B cell (primary cell): ENCODE data around the gene HDHD2. TPM values are rescaled to one million over a fixed set of nuclear protein-coding genes. Genes with fewer than 3 reads are reported as not detected.

Experiments used
- ATAC-seq: fragments of 200-7000 bp; cut with Tn5 transposase; one replicate; pipeline ENCODE4 v1.10.0; 2021; ENCODE audit warnings: low read depth, mild to moderate bottlenecking, moderate number of reproducible peaks, moderate library complexity
- CTCF ChIA-PET: fragments of 350-600 bp; sonication (Branson Sonifier 250); formaldehyde crosslinking; loops from one replicate; lab custom pipeline; 2021; ENCODE audit warnings: antibody characterized with exemption, inconsistent platforms; lab: Charles Lee
- POLR2A ChIA-PET: fragments of 350-600 bp; sonication (Branson Sonifier 250); formaldehyde crosslinking; loops from one replicate; lab custom pipeline; 2021; ENCODE audit warnings: antibody characterized with exemption; lab: Charles Lee
- DNase-seq: peaks from one replicate; pipeline ENCODE4 v3.0.0; 2013
- H2AFZ ChIP-seq: 2 replicates; pipeline ENCODE4 v1.6.1; 2012; ENCODE audit warnings: mild to moderate bottlenecking, low read depth, low read length; ENCODE audit not compliant: insufficient read depth, poor library complexity, severe bottlenecking
- H3K27ac ChIP-seq, 2 donors: 1 replicate in 1 of 2; 2 replicates in 1 of 2; pipeline ENCODE4 v1.5.1; 2012 to 2013; ENCODE audit warnings: low read length in 2 of 2, mild to moderate bottlenecking in 2 of 2, moderate library complexity in 1 of 2
- H3K27me3 ChIP-seq, 4 experiments: fragments of 200-600 bp in 1 of 4; sonication (generic) in 1 of 4; replicated peaks in 1 of 4; 1 replicate in 2 of 4; 2 replicates in 2 of 4; pipeline versions ENCODE4 v1.6.1 to v1.7.0; 2013 to 2016; ENCODE audit warnings: low read length in 3 of 4, mild to moderate bottlenecking in 2 of 4, mixed read lengths in 1 of 4, moderate library complexity in 1 of 4; ENCODE audit not compliant: insufficient read depth in 4 of 4, control insufficient read depth in 3 of 4; ENCODE audit errors: control extremely low read depth in 1 of 4
- H3K36me3 ChIP-seq, 2 experiments: replicated peaks in 1 of 2; 1 replicate in 1 of 2; 2 replicates in 1 of 2; pipeline versions ENCODE4 v1.6.1 to v1.7.1; 2013; ENCODE audit warnings: low read length in 1 of 2; ENCODE audit not compliant: insufficient read depth in 2 of 2, control insufficient read depth in 1 of 2; ENCODE audit errors: control extremely low read depth in 1 of 2, extremely low read depth in 1 of 2
- H3K4me1 ChIP-seq, 2 donors: fragments of 200-600 bp in 1 of 2; sonication (generic) in 1 of 2; 1 replicate in 1 of 2; 2 replicates in 1 of 2; pipeline versions ENCODE4 v1.5.1 to v1.6.1; 2013 to 2017; ENCODE audit warnings: low read length in 2 of 2; ENCODE audit not compliant: control insufficient read depth in 2 of 2, insufficient read depth in 2 of 2
- H3K4me2 ChIP-seq: replicated peaks from 2 replicates; pipeline ENCODE3; 2012; ENCODE audit warnings: mild to moderate bottlenecking, low read depth, low read length; ENCODE audit not compliant: poor library complexity, severe bottlenecking
- H3K4me3 ChIP-seq, 5 experiments: fragments of 200-600 bp in 1 of 5; sonication (generic) in 1 of 5; 1 replicate in 3 of 5; 2 replicates in 2 of 5; pipeline versions ENCODE4 v1.5.1 to v1.7.0; 2011 to 2016; ENCODE audit warnings: low read length in 4 of 5, mild to moderate bottlenecking in 4 of 5, low read depth in 2 of 5, control low read depth in 1 of 5, moderate library complexity in 1 of 5; ENCODE audit not compliant: insufficient read depth in 1 of 5; ENCODE audit errors: control extremely low read depth in 1 of 5, extremely low read depth in 1 of 5
- H3K79me2 ChIP-seq: fragments of 200-600 bp; sonication (generic); one replicate; pipeline ENCODE4 v1.6.0; 2016; ENCODE audit warnings: low read length; ENCODE audit not compliant: control insufficient read depth, insufficient read depth
- H3K9ac ChIP-seq: fragments of 200-600 bp; sonication (generic); 2 replicates; pipeline ENCODE4 v1.6.1; 2017; ENCODE audit warnings: mild to moderate bottlenecking, low read length, moderate library complexity
- H3K9me3 ChIP-seq, 3 donors: one replicate each; pipeline versions ENCODE4 v1.6.1 to v1.7.1; 2013; ENCODE audit warnings: low read length in 2 of 3; ENCODE audit not compliant: control insufficient read depth in 2 of 3, insufficient read depth in 1 of 3; ENCODE audit errors: control extremely low read depth in 1 of 3
- H4K20me1 ChIP-seq: 2 replicates; pipeline ENCODE4 v1.6.0; 2012; ENCODE audit warnings: mild to moderate bottlenecking, low read length; ENCODE audit not compliant: insufficient read depth, control insufficient read depth, poor library complexity, severe bottlenecking
- H3K27ac Mint-ChIP-seq: one replicate; pipeline ENCODE4 v1.8.0; 2021; ENCODE audit warnings: mixed read lengths
- H3K27me3 Mint-ChIP-seq: one replicate; pipeline ENCODE4 v1.8.0; 2021; ENCODE audit warnings: mixed read lengths
- H3K4me1 Mint-ChIP-seq: one replicate; pipeline ENCODE4 v1.8.0; 2021; ENCODE audit warnings: mixed read lengths
- H3K4me3 Mint-ChIP-seq: one replicate; pipeline ENCODE4 v1.8.0; 2021; ENCODE audit warnings: mixed read lengths
- H3K9me3 Mint-ChIP-seq: one replicate; pipeline ENCODE4 v1.8.0; 2022; ENCODE audit warnings: mixed read lengths; ENCODE audit not compliant: insufficient read depth
- EZH2 ChIP-seq: IDR thresholded peaks from 2 replicates; pipeline ENCODE4 v1.6.1; 2012; ENCODE audit warnings: borderline replicate concordance, low read depth, mild to moderate bottlenecking, moderate library complexity, low read length; ENCODE audit not compliant: insufficient read depth, poor library complexity, severe bottlenecking
- WGBS: methylation state at CpG from one replicate; pipeline ENCODE4 v1.1.5; 2013; ENCODE audit warnings: missing lambda C conversion rate; ENCODE audit not compliant: insufficient coverage; 5-methylcytosine and 5-hydroxymethylcytosine counted together
- intact Hi-C: fragments of 100-400 bp; cut with micrococcal nuclease; formaldehyde crosslinking; loops from one replicate; pipeline ENCODE4 v1.10.0; 2022
- polyA plus RNA-seq: library from polyadenylated mRNA; depleted of rRNA; stranded (reverse); fragments of >200 nt; gene quantifications from 2 replicates; pipeline ENCODE4 v1.2.3, GENCODE V29; 2012
- total RNA-seq, 2 donors: library from RNA; stranded (reverse); fragments of 120-200 nt in 1 of 2; gene quantifications; 1 replicate in 1 of 2; 2 replicates in 1 of 2; pipeline versions ENCODE4 v1.2.3 to v1.2.4, GENCODE V29; 2013 to 2022
- TF ChIP-seq, protein P1 (sequence below): fragments of 200-600 bp; IDR thresholded peaks from one replicate; pipeline ENCODE4 v1.8.0; 2022; ENCODE audit warnings: antibody characterized with exemption, mild to moderate bottlenecking

The HDHD2 gene
- total and polyA plus RNA-seq, 2 donors (not counting 1 experiment from before 2014, with no cell fraction given), result 7.3 to 45.5 TPM

- Histone ChIP-seq H3K27ac (no peak overlapping the region), H4K20me1 (no peaks in the 10 kb centered on the region), H3K9me3 (no peaks in the 10 kb centered on the region), H3K4me1 (no peaks in the 10 kb centered on the region), H3K9ac (no peak overlapping the region), H3K36me3 (peaks cover 12 to 55% of the 10 kb centered on the region in 2 experiments), H3K27me3 (no peaks in the 10 kb centered on the region), H2AFZ (no peak overlapping the region), H3K79me2 (no peaks in the 10 kb centered on the region), H3K4me3 (no peak overlapping the region), H3K4me2 (no peak overlapping the region)
- H3K9me3 Mint-ChIP-seq, result no peaks in the 10 kb centered on the region
- no peak for DNase-seq
- TF ChIP-seq, protein P1, sequence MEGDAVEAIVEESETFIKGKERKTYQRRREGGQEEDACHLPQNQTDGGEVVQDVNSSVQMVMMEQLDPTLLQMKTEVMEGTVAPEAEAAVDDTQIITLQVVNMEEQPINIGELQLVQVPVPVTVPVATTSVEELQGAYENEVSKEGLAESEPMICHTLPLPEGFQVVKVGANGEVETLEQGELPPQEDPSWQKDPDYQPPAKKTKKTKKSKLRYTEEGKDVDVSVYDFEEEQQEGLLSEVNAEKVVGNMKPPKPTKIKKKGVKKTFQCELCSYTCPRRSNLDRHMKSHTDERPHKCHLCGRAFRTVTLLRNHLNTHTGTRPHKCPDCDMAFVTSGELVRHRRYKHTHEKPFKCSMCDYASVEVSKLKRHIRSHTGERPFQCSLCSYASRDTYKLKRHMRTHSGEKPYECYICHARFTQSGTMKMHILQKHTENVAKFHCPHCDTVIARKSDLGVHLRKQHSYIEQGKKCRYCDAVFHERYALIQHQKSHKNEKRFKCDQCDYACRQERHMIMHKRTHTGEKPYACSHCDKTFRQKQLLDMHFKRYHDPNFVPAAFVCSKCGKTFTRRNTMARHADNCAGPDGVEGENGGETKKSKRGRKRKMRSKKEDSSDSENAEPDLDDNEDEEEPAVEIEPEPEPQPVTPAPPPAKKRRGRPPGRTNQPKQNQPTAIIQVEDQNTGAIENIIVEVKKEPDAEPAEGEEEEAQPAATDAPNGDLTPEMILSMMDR, result no peak
- TF ChIP-seq EZH2, result no peak
- H3K27me3 Mint-ChIP-seq, result no peaks in the 10 kb centered on the region
- no peak overlapping the region for H3K27ac Mint-ChIP-seq
- no peak for ATAC-seq
- H3K4me3 Mint-ChIP-seq, result no peak overlapping the region
- no CpG with 5 or more reads among the region's 3 CpGs for WGBS
- POLR2A ChIA-PET, result no interaction called here
- intact Hi-C loops, result no loop called here
- H3K4me1 Mint-ChIP-seq, result no peaks in the 10 kb centered on the region
- CTCF ChIA-PET, result no interaction called here
Measured at GRCh38 chr18:47108373-47108772, 41.9 kb downstream of the HDHD2 start.

- H3K27ac Mint-ChIP-seq, result no peak overlapping the region
- no peaks in the 10 kb centered on the region for H3K9me3 ChIP-seq
- no peaks in the 10 kb centered on the region for H3K4me1 ChIP-seq
- H3K4me2 ChIP-seq, result no peak overlapping the region
- 51% methylated on average over 5 of the region's 12 CpGs for WGBS
- peak; percentile 60 for DNase-seq
- H4K20me1 ChIP-seq, result no peaks in the 10 kb centered on the region
- ChIA-PET POLR2A (no interaction called here), CTCF (interaction anchor here (0.8 to 5.6 kb wide), 8 partner anchors 8 to 648 kb away, joined by 3 to 67 read pairs (median 5); no protein-coding TSS in a partner anchor)
- no peaks in the 10 kb centered on the region for H3K27me3 Mint-ChIP-seq
- H3K4me1 Mint-ChIP-seq, result peaks cover 4% of the 10 kb centered on the region
- no peaks in the 10 kb centered on the region for H3K79me2 ChIP-seq
- H3K9me3 Mint-ChIP-seq, result no peaks in the 10 kb centered on the region
- no peak overlapping the region for H3K4me3 Mint-ChIP-seq
- TF ChIP-seq, protein P1, result peak; percentile 81
- no peak for TF ChIP-seq EZH2
- peaks cover 0 to 2% of the 10 kb centered on the region in 2 experiments for H3K36me3 ChIP-seq
- intact Hi-C loops, result loop anchor here (1.0 kb wide), 1 partner anchor 105 kb away; no protein-coding TSS in a partner anchor
- H2AFZ ChIP-seq, result no peak overlapping the region
- H3K27me3 ChIP-seq, result no peaks in the 10 kb centered on the region
- H3K27ac ChIP-seq, result no peak overlapping the region
- H3K9ac ChIP-seq, result no peak overlapping the region
- H3K4me3 ChIP-seq, result no peak overlapping the region
- ATAC-seq, result peak; percentile 33
Measured at GRCh38 chr18:47100212-47100831, 50.0 kb downstream of the HDHD2 start.
